Esophagus muscularis mucosa (tissue), 4 donors: ENCODE data around the gene LUZP4. TPM values are rescaled to one million over a fixed set of nuclear protein-coding genes. Genes with fewer than 3 reads are reported as not detected.

Experiments
- DNase-seq: peaks from one replicate; pipeline ENCODE4 v3.0.0-alpha.2; 2017; ENCODE audit errors: extremely low spot score
- H3K27ac ChIP-seq, 4 donors: fragments of 200-600 bp; sonication (generic); replicated peaks in 1 of 4; 1 replicate in 3 of 4; 2 replicates in 1 of 4; pipeline ENCODE4 v1.5.1; 2016 to 2019; ENCODE audit warnings: mild to moderate bottlenecking in 1 of 4
- H3K27me3 ChIP-seq, 4 donors: fragments of 200-600 bp; sonication (generic); one replicate each; pipeline versions ENCODE4 v1.5.1 to v1.6.0; 2016 to 2019
- H3K36me3 ChIP-seq, 4 donors: fragments of 200-600 bp; sonication (generic); one replicate each; pipeline ENCODE4 v1.5.1; 2016 to 2019
- H3K4me1 ChIP-seq, 4 donors: fragments of 200-600 bp; sonication (generic); one replicate each; pipeline ENCODE4 v1.5.1; 2016 to 2019
- H3K4me3 ChIP-seq, 4 donors: fragments of 200-600 bp; sonication (generic); 1 replicate in 2 of 4; 2 replicates in 2 of 4; pipeline ENCODE4 v1.5.1; 2016 to 2019; ENCODE audit warnings: mild to moderate bottlenecking in 4 of 4, moderate library complexity in 1 of 4
- H3K9me3 ChIP-seq, 4 donors: fragments of 200-600 bp; sonication (generic); 1 replicate in 3 of 4; 2 replicates in 1 of 4; pipeline ENCODE4 v1.5.1; 2016 to 2019
- CTCF ChIP-seq, 3 experiments: fragments of 200-600 bp in 2 of 3; fragments of 450-650 bp in 1 of 3; sonication (generic) in 2 of 3; IDR thresholded peaks; one replicate each; pipeline ENCODE4 v1.5.1; 2017 to 2019; ENCODE audit warnings: antibody characterized with exemption in 3 of 3, mild to moderate bottlenecking in 2 of 3, moderate library complexity in 1 of 3
- EP300 ChIP-seq: sonication (generic); formaldehyde crosslinking; IDR thresholded peaks from one replicate; pipeline ENCODE4 v1.6.1; 2017; ENCODE audit warnings: antibody characterized with exemption
- POLR2A ChIP-seq: fragments of 450-650 bp; IDR thresholded peaks from one replicate; pipeline ENCODE4 v1.6.1; 2017; ENCODE audit warnings: antibody characterized with exemption, moderate library complexity, mild to moderate bottlenecking, low read depth
- POLR2AphosphoS5 ChIP-seq, 2 donors: sonication (generic); formaldehyde crosslinking; IDR thresholded peaks; one replicate each; pipeline ENCODE4 v1.6.1; 2017; ENCODE audit warnings: antibody characterized with exemption in 2 of 2
- WGBS: methylation state at CpG from one replicate; pipeline ENCODE4 v1.1.5; 2018; 5-methylcytosine and 5-hydroxymethylcytosine counted together
- intact Hi-C: fragments of 100-400 bp; cut with DNase I; formaldehyde crosslinking; loops from one replicate; pipeline ENCODE4 v1.15.1; 2023
- total RNA-seq, 4 donors: library from RNA; depleted of rRNA; stranded (reverse); fragments of >200 nt; gene quantifications; one replicate each; pipeline versions ENCODE4 v1.1.0 to v1.2.1, GENCODE V29; 2016

The LUZP4 gene
- total RNA-seq, 4 donors from 2014 or later, result not detected

- intact Hi-C loops, result no loop called here
- H3K9me3 ChIP-seq, result no peaks in the 10 kb centered on the region
- no peaks in the 10 kb centered on the region for H3K4me1 ChIP-seq
- no peaks in the 10 kb centered on the region for H3K36me3 ChIP-seq
- no peak overlapping the region for H3K4me3 ChIP-seq
- H3K27me3 ChIP-seq, result no peaks in the 10 kb centered on the region
- no peak for DNase-seq
- no peak overlapping the region for H3K27ac ChIP-seq
- 86% methylated on average over 1 of the region's 1 CpG for WGBS
- TF ChIP-seq CTCF (IDR thresholded peaks at IDR 0.05) (no peak), EP300 (no peak), POLR2AphosphoS5 (IDR thresholded peaks at IDR 0.05) (no peak), POLR2A (no peak)
Measured at GRCh38 chrX:115269051-115269683, 20.3 kb upstream of the LUZP4 start.

GRCh38 chrX:115284877-115285276, 4.6 kb upstream of the LUZP4 start:
- no peaks in the 10 kb centered on the region for H3K9me3 ChIP-seq
- peaks cover 0 to 15% (median 0%) of the 10 kb centered on the region in 4 donors for H3K27me3 ChIP-seq
- intact Hi-C loops, result no loop called here
- H3K4me1 ChIP-seq, result no peaks in the 10 kb centered on the region
- H3K4me3 ChIP-seq, result no peak overlapping the region
- DNase-seq, result no peak
- no peak overlapping the region for H3K27ac ChIP-seq
- 41% methylated on average over 4 of the region's 4 CpGs for WGBS
- H3K36me3 ChIP-seq, result no peaks in the 10 kb centered on the region
- TF ChIP-seq CTCF (IDR thresholded peaks at IDR 0.05) (no peak), POLR2A (no peak), EP300 (no peak), POLR2AphosphoS5 (IDR thresholded peaks at IDR 0.05) (no peak)

GRCh38 chrX:115297189-115297588, 7.7 kb downstream of the LUZP4 start:
- no peak for DNase-seq
- H3K4me3 ChIP-seq, result no peak overlapping the region
- WGBS, result 80% methylated on average over 1 of the region's 1 CpG

GRCh38 chrX:115311139-115311538, 21.6 kb downstream of the LUZP4 start:
- no peak overlapping the region for H3K4me3 ChIP-seq
- WGBS, result 50% methylated on average over 1 of the region's 1 CpG
- H3K27me3 ChIP-seq, result peaks cover 0 to 10% (median 0%) of the 10 kb centered on the region in 4 donors
- DNase-seq, result no peak
- H3K27ac ChIP-seq, result no peak overlapping the region
- H3K4me1 ChIP-seq, result peaks cover 0 to 4% (median 0%) of the 10 kb centered on the region in 4 donors
- H3K9me3 ChIP-seq, result no peaks in the 10 kb centered on the region
- no peaks in the 10 kb centered on the region for H3K36me3 ChIP-seq
- TF ChIP-seq POLR2AphosphoS5 (IDR thresholded peaks at IDR 0.05), result no peak
- TF ChIP-seq EP300, result no peak
- TF ChIP-seq CTCF (IDR thresholded peaks at IDR 0.05), result no peak
- TF ChIP-seq POLR2A, result no peak
- intact Hi-C loops, result no loop called here

More at GRCh38 chrX:115297189-115297588, 7.7 kb downstream of the LUZP4 start:
- Histone ChIP-seq H3K27me3 (no peaks in the 10 kb centered on the region), H3K4me1 (no peaks in the 10 kb centered on the region), H3K36me3 (no peaks in the 10 kb centered on the region), H3K27ac (no peak overlapping the region), H3K9me3 (no peaks in the 10 kb centered on the region)
- TF ChIP-seq CTCF (IDR thresholded peaks at IDR 0.05), result no peak
- intact Hi-C loops, result no loop called here

GRCh38 chrX:115311601-115312001, 22.1 kb downstream of the LUZP4 start:
- Histone ChIP-seq H3K4me3 (no peak overlapping the region), H3K27me3 (peaks cover 0 to 10% (median 0%) of the 10 kb centered on the region in 4 donors), H3K27ac (no peak overlapping the region), H3K9me3 (no peaks in the 10 kb centered on the region), H3K4me1 (peaks cover 0 to 4% (median 0%) of the 10 kb centered on the region in 4 donors), H3K36me3 (no peaks in the 10 kb centered on the region)
- intact Hi-C loops, result no loop called here
- WGBS, result 47% methylated on average over 3 of the region's 19 CpGs
- TF ChIP-seq POLR2A (no peak), POLR2AphosphoS5 (IDR thresholded peaks at IDR 0.05) (no peak), EP300 (no peak), CTCF (IDR thresholded peaks at IDR 0.05) (no peak)
- no peak for DNase-seq
